ENCODE results near the gene CEP131.

- TF ChIP-seq CTCF (IDR thresholded peaks at IDR 0.05 in 4 of 5, conservative IDR thresholded peaks at IDR 0.05 in 1 of 5) (no peak), POLR2A (IDR thresholded peaks at IDR 0.05) (no peak)
Observed at GRCh38 chr17:81237591-81238489, 15.1 kb upstream of the CEP131 start.
